Epithelial cell of esophagus (primary cell): ENCODE data around the gene PLOD2.

Experiments used
- DNase-seq: peaks from one replicate; pipeline ENCODE4 v3.0.0; 2010; ENCODE audit warnings: low read depth
- H3K4me3 ChIP-seq: 2 replicates; pipeline ENCODE4 v1.5.1; 2011; ENCODE audit warnings: mild to moderate bottlenecking, low read length, control low read depth
- CTCF ChIP-seq: IDR thresholded peaks from 2 replicates; pipeline ENCODE4 v1.5.1; 2011; ENCODE audit warnings: low read depth, mild to moderate bottlenecking, low read length, control low read depth, inconsistent platforms; ENCODE audit not compliant: insufficient read depth; ENCODE audit errors: missing control alignments

PLOD2 gene

GRCh38 chr3:146152834-146153233 lies 8.2 kb downstream of the PLOD2 start:
- TF ChIP-seq CTCF, result no peak
- no peak overlapping the region for H3K4me3 ChIP-seq
- DNase-seq, result no peak

- no peak overlapping the region for H3K4me3 ChIP-seq
- no peak for DNase-seq
- TF ChIP-seq CTCF, result no peak
Measured at GRCh38 chr3:146148468-146148931, 12.5 kb downstream of the PLOD2 start.

GRCh38 chr3:146145642-146146041 lies 15.3 kb downstream of the PLOD2 start:
- no peak for DNase-seq
- no peak overlapping the region for H3K4me3 ChIP-seq
- TF ChIP-seq CTCF, result no peak

GRCh38 chr3:146142757-146143156 lies 18.2 kb downstream of the PLOD2 start:
- DNase-seq, result peak; percentile 62
- no peak for TF ChIP-seq CTCF
- H3K4me3 ChIP-seq, result no peak overlapping the region

GRCh38 chr3:146139586-146140110 lies 21.3 kb downstream of the PLOD2 start:
- no peak for TF ChIP-seq CTCF
- no peak for DNase-seq
- no peak overlapping the region for H3K4me3 ChIP-seq

- TF ChIP-seq CTCF, result no peak
- no peak for DNase-seq
- H3K4me3 ChIP-seq, result no peak overlapping the region
Measured at GRCh38 chr3:146138902-146139301, 22.1 kb downstream of the PLOD2 start.

GRCh38 chr3:146136647-146137046 lies 24.3 kb downstream of the PLOD2 start:
- peak; percentile 81 for DNase-seq
- TF ChIP-seq CTCF, result no peak
- no peak overlapping the region for H3K4me3 ChIP-seq
